Activated CD8-positive, alpha-beta memory T cell treated with anti-CD3 and anti-CD28 coated beads for 1 hour (primary cell): ENCODE data around the gene SEMA6D.
"Not testable (repeated sequence)": the region's sequence is repeated elsewhere in the genome, so short reads cannot be mapped to it uniquely, and the experiment has no call there.

Experiments used
- DNase-seq, 2 donors: peaks; one replicate each; pipeline ENCODE4 v3.0.0-alpha.2; 2020; ENCODE audit warnings: low read depth in 1 of 2; ENCODE audit errors: extremely low read depth in 1 of 2

SEMA6D gene

DNA sequence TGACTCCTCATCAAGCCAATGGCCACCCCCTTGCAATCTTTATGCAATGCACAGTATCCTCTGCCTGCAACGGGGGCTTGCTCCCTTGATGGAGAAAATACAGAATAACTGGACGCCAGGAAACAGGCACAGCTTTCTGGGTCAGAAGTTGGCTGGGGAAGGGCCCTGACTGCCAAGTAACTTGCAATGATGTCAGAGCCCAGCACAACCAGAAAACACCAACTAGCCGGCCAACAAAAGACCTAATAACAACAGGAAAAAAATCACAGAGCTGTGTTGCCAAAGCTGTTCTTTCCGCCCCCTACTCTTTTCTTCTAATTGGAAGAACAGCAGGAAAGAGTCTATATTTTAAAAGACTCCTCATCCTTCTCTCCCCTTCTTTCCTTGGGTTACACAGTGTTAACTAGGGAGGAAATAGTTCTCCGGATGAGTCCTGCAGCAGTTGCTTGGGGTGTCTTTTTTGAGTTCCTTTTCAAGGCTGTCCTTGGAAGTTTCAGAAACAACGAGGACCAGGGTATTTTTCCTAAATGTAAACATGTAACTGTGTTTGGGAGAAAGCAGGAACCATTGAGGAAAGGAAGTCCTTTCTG is 1.4 kb upstream of the SEMA6D start:
- DNase-seq: no peak

DNA sequence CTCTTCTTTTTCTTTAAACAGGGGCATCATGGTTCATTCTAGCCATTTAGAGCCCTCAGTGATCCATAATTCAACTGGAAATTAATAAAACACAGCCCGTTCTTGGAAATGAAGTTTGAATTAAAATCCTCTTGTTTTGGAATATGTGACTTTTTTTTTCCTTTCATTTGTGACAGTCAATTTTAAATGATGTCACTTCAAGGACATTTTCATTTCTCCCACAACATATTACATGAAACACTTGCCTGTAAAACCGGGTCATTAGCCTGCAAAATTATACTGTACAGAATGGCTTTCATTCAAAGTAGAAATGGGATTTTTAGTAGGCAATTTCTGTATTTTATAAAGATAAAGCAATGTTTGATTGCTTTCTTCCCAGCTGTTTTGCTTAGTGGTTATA is 789 bp upstream of the SEMA6D start:
- no peak for DNase-seq

DNA sequence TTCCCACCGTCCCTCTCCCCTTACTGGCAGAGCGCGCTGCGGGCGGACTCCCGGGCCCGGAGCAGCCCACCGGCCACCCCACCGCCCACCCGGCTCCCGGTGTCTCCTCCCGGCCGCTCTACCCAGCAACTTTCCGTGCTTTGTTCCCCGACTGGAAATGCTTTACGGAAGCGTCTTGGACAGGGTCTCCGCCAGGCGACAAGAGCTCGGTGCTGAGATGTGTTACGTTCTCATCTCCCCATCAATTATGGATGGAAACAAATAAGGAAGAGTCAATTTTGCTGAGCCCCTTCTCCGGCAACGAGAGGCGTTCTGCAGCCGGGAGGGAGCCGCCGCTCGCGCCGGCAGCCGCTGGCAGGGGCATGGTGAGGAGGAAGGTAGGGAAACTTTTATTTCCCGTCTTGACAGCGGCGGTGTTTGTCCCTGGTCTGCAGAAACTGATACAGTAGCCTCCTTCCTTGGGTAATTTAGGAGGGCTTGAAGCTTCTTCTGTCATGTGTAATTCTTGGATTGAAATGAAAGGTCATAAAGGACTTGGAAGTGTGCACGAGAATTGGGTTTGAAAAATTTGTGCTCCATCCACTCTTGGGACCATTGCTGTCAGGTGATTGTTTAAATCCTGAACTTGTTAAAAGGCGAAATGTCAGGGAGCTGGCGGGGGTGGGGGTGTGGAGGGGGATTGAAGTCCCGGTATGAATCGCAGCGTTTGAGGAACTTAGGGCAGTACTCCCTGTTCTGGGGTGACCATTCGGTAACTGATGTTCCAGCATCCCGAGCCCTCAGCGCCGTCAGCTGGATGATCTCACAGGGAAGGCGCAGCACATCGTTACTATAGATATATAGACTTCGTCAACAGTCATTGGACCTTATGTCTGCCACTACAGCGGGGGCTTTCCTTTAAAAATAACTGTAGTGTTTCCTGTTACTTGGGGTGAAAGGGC is 1.5 kb downstream of the SEMA6D start:
- DNase-seq: no peak

DNA sequence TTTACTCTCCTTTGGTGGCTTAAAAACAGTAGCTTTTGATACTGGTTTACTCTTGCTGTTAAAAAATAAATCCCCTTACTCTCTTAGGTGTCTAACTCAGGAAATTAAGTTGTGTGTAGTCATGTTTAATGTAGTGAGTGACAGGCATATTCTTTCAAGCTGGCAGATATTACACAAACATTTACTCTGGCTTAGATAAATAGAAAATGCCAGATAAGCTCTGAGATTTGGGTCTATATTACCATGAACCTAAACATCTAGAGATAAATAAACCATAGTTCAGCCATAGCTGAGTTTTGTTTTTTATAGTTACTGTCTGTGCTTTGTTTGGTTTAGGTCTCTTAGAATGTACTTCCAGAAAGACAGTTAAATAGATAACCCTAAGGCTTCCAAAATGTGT is 2.4 kb downstream of the SEMA6D start:
- no peak for DNase-seq

DNA sequence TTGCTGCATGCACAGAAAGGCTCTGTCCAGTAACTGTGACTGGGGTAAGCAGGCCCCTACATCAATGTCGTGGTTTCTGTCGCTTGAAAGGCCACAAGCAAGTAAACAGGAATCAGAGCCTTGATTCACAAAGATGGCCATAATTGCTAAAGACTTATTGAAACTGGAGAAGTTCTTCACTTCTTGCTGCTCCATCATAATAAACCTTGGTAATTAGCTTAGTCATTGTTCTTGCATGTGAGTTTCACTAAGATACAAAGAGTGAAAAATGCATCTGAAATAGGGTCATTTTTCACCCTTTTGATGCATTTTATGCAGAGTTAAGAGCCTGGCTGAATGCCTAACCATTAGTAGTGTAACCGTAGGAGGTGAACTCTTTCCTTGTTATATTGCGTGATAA is 3.2 kb downstream of the SEMA6D start:
- DNase-seq: no peak

DNA sequence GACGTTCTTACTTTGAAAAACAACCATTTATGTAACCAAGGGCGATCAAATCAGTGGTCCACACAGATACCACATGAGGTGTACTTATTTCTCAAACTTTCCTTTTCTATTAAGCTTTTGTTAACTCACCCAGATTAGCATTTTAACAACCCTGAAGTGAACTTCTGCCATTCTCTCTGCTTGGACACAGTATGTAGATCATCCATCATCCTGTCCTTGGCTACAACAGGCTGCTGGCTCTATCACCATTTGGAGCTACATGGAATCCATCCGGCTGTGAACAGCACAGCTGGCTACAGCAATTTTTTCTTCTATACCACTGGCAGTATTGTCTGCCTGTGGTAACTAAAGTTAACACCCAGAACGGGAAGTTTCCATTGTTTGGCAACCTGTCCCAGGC is 4.4 kb downstream of the SEMA6D start:
- no peak for DNase-seq

DNA sequence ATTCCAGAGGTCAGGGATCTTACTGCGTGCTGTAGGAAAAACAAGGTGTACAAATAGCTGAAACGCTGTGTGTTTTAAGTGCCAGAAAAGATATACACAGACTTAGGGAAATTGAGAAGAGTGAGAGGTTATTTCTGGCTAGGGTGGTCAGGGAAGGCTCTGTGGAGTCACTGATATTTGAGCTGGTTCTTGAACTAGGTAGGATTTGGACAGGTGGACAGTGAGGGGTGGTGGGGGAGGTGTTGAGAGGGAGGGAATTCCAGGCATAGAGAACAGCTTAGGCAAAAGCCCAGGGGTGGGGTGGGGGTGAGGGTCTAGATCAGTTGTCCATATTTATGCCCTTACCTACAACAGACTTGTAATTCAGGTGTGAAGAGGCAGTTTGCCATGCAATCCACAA is 7.0 kb downstream of the SEMA6D start:
- DNase-seq: no peak

DNA sequence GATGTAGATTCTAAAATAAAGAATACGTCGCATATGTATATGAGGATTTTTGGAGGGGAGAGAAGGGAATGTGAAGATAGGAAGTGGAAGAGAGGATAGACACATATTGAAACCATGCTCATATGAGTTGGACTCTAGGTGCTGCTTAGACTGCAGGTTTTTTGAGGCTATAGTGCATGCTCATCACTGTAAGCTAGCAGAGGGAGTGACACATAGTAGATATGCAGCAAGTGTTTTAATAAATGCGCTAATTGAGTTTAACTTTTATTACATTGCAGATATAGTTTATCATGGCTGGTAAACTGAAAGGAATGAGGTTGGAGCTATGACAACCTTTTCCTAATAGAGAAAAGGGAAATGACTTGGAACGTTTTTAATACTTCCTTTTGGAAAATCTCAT is 7.7 kb downstream of the SEMA6D start:
- DNase-seq: no peak

DNA sequence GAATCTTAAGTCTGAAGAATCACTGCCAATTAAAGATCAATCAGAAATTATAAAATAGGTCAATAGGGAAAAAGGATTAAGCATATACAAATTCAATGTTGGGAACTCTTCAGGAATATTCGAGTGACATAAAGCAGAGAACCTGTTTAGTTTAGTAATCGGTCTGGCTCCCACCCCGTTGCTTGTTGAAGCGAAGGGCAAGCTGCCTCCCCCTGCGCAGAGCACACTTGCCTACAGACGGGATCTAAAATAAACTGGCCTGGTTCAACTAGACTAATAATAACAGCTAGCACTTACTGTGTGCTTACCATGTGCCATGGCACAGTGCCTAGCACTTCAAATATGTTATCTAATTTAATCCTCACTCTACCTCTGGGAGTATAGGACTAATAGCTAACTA is 8.6 kb downstream of the SEMA6D start:
- no peak for DNase-seq

DNA sequence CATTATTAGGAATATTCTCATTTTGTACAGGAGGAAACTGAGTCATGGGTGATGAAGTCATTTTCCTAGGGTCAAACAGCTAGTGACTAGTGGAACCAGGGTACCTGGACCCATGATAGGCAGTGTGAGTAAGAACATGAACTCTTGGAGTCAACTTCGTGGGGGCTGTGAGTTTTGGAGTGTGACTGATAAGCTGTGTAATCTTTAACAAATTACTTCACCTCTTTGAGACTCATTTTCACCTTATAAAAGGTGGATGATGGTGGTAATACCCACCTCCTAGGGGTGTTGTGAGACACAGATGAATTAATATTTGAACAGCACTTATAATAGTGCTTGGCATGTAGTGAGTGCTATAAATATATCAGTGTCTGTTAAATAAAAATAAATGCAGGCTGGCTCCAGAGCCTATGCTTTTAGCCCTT is 9.1 kb downstream of the SEMA6D start:
- no peak for DNase-seq

DNA sequence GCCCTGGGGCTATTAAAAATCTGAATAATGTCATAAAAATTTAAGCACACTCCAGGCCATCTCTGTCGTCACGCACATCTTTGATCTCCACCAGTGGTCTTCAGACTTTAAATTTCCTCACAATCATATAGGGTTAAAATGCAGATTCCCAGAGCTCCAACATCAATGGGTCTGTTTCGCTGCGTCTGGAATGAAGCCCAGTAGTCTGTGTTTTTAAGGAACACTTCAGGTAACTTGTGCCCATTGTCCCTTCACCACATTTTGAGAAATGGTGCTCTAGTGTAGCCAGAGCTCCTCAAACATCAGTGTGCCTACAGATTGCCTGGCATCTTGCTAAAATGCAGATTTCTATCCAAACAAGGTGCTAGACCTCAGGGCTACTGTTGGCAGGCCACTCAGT is 9.8 kb downstream of the SEMA6D start:
- DNase-seq: no peak

DNA sequence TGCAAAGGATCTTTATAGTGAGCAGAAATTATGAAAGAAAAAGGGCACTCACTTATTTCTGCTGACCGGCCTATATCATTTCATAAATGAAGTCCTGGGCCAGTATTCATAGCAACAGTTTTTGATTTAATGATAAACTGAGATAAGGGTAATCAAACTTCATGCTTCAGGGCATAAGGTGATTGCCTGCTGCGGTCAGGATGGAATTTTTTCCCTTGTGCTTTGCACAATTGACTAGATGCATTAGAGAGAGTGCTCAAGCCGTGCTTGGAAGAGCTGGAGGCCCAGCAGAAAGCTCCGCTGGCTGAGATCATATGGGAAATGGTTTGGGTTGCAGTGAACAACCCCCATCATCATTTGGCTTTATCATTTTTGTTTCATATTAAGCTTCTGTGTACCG is 10.4 kb downstream of the SEMA6D start:
- DNase-seq: no peak

DNA sequence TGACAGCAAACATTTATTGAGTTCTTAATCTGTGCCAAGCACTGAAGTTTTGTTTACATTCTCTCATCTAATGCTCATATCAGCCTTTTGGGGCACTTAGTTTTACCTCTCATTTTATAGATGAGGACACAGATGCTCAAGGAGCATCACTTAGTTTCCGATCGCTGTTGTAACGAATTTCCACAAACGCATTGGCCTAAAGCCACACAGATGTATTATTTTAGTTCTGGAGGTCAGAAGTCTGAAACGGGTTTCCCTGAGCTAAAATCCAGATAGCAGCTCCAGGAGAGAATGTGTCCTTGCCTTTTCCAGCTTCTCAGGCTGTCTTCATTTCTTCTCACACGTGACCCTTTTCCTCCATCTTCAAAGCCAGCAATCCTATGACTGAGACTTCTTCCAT is 11.1 kb downstream of the SEMA6D start:
- no peak for DNase-seq

DNA sequence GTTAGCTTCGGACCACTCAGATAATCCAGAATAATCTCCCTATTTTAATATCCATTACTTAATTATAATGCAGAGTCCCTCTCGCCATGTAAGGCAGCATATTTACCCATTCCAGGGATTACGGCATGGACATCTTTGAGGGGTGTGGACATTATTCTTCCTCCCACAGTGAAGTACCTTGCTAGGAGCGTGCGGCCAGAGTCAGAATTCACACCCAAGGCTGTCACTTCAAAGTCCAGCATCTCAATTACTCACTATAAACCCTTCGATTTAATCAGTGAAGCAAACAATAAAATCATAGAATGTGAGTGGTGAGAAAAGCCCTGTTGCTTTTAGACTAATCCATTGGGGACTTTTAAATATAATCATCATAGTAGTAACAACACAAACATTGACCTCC is 11.6 kb downstream of the SEMA6D start:
- DNase-seq: no peak

DNA sequence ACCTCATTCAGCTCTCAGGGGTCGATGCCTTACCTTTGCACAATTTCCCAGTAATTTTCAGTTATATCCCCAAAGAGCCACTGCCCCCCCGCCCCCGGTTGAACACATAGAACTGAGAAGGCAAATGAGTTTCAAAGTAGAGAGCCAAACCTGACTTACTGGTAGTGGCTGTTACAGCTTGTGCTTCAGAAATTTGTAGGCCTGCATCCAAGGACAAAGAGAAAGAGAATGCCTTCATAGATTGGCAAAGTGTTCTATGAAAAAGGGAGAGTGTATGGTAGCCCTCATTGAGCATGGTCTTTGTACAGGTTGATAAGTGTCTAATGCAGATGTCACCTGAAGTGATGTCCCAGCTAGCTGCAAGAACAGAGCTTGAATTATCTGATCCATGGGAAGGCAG is 13.9 kb downstream of the SEMA6D start:
- DNase-seq: no peak

DNA sequence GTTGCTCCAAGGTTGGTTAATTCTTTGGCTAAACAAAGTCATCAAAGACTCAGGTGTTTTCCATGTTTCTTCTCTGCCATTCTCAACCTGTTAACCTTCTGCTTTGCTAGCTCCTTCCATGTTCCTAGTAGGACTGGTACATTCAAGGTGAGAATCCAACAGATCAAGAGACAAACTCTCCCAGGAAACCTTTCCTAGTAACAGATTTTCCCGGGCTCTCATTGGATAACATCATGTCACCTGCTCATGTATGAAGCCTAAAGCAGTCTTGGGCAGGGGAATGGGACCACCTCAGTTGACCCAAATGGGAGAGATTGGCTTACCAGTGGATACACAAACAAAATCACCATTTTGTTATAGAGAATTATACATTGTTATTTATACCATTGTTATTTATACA is 14.9 kb downstream of the SEMA6D start:
- DNase-seq: no peak

DNA sequence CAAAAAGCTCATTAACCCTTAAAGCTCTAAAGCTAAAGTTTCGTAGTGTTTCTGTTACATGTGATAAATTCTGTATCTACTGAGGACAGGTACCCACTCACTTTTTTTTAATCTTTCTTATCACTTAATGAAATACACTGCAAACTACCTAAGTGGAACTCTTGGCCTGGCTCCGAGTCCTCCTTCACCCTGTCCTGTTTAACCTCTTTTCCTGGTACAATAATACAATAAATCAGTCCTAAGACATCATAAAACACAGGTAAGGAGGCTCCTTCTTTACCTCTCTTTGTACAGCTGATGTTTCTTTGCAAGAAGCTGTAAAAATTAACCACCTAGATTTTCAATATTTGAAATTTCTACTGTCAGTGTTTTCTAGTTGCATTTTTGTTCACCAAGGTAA is 15.8 kb downstream of the SEMA6D start:
- no peak for DNase-seq

DNA sequence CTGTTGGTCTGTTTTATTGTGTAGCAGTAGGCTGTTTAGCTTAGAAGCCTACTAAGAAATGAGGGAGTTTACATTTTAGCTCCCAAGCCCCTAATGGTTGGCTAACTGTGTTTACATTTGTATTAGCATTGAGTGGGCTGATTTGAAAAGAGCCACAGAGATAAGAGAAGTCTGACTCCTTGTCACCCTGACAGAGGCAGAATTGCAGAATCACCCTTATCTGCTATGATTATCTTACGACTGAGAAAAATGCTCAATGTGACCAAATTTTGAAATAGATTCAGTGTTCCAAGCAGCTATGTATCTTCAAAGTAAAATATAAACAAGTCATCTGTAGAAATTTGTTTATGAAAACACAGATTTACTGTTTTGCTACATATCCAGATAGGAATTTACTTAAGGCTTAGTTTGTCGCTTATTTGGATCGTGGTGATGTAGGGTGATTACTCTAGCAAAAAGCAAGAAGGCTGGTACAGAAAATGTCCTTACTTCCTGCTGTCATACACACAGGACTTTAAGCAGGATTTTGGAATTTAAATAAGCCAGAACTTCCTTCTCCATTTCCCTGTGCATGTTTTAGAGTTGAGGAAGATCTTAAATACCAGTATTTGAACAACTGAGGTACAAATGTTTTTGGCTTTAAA is 19.0 kb downstream of the SEMA6D start:
- DNase-seq: no peak

DNA sequence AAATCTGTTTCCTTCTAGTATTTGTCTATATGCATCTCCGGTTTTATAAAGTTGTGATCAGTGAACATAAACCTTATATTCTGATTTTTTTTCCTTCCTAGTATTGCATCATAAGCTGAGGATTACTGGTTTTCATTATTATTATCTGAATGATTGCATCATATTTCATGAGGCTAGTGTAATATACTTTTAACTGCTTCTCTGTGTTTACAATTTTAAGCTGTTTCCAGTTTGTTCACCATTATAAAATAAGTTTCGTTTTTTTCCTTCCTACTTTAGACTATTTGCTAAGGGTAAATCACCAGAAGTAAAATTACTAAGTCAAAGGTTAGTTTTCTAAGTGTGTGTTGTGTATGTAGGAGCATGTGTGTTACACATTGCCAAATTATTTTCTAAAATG is 20.2 kb downstream of the SEMA6D start:
- no peak for DNase-seq

DNA sequence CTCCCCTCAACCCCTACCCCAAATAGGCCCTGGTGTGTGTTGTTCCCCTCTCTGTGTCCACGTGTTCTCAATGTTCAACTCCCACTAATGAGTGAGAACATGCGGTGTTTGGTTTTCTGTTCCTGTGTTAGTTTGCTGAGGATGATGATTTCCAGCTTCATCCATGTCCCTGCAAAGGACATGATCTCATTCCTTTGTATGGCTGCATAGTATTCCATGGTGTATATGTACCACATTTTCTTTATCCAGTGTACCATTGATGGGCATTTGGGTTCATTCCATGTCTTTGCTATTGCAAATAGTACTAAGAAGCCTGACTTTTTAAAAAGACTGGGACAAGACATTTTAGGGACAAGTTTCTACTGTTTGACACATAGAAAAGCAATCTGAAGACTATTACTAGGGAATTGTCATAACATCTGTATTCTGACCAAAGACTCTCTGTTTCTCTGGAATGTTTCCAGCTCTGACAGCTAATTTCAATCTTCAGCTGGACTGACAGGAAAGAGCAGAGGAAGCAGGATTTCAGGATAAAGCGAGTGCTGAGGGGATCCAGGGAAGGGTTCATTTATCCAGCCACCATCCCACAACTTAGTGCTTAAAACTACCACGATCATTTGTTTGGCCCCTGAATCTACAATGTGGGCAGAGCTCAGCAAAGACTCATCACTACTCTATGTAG is 21.0 kb downstream of the SEMA6D start:
- DNase-seq: not testable (repeated sequence)

DNA sequence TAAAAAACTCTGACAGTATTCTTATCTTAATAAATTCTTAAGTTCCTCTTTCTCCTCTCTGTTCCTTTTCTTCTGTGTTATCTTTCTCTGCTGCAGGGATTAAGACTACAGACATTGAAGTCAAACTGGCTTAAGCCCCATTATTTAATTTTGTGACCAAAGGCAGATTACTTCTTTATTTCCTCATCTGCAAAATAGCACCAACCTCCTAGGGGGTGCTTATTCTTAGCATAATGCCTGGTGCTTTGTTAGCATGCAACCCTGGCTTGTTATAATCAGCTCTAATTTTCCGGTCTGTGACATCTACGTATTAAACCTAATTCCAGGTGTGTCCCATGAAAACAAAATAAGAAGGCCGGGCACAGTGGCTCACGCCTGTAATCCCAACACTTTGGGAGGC is 23.8 kb downstream of the SEMA6D start:
- no peak for DNase-seq

DNA sequence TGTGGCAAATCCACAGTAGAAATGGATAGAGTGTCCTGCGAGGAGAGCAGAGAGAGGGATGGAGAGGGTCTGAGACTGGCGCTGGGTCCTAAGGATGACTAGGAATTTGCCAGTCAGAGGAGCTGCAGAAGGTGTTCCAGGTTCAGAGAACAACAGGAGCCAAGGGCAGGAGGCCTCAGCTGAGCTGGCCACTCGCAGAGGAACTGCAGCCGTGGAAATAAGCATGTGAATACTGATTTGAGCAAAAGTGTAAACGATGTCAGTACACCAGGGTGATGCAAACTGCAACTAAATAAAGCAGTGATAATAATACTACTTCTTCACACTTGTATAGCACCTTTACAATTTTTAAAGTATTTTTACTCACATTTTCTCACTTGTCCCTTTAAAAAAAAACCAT is 24.6 kb downstream of the SEMA6D start:
- no peak for DNase-seq
